RWPE2 (cell line): ENCODE data around the gene TTC28.

Source experiments
- ATAC-seq: fragments of 200-7000 bp; cut with Tn5 transposase; 3 replicates; pipeline ENCODE4 v1.9.1; 2021; ENCODE audit warnings: low read depth
- DNase-seq: peaks from one replicate; pipeline ENCODE4 v3.0.0-alpha.2; 2020; ENCODE audit warnings: low spot score
- H3K27ac ChIP-seq: fragments of 450-650 bp; 2 replicates; pipeline ENCODE4 v1.5.1; 2017; ENCODE audit warnings: mild to moderate bottlenecking; ENCODE audit not compliant: poor library complexity, severe bottlenecking
- H3K27me3 ChIP-seq: fragments of 250-450 bp; sonication (Bioruptor Pico); 2 replicates; pipeline ENCODE4 v1.5.1; 2021; ENCODE audit warnings: mild to moderate bottlenecking, moderate library complexity; ENCODE audit not compliant: insufficient read depth, poor library complexity, severe bottlenecking
- H3K36me3 ChIP-seq: fragments of 250-450 bp; sonication (Bioruptor Pico); 2 replicates; pipeline ENCODE4 v1.5.1; 2020; ENCODE audit warnings: low read depth, mild to moderate bottlenecking, moderate library complexity
- H3K4me1 ChIP-seq: fragments of 250-450 bp; sonication (Bioruptor Pico); 2 replicates; pipeline ENCODE4 v1.5.1; 2021; ENCODE audit warnings: mild to moderate bottlenecking, moderate library complexity; ENCODE audit not compliant: insufficient read depth, poor library complexity, severe bottlenecking
- H3K4me3 ChIP-seq: fragments of 250-450 bp; sonication (Bioruptor Pico); 2 replicates; pipeline ENCODE4 v1.5.1; 2021; ENCODE audit warnings: mild to moderate bottlenecking, moderate library complexity; ENCODE audit not compliant: severe bottlenecking
- H3K9me3 ChIP-seq: fragments of 250-450 bp; sonication (Bioruptor Pico); 2 replicates; pipeline ENCODE4 v1.5.1; 2021; ENCODE audit warnings: mild to moderate bottlenecking, moderate library complexity; ENCODE audit not compliant: severe bottlenecking
- CTCF ChIP-seq: fragments of 450-650 bp; IDR thresholded peaks from one replicate; pipeline ENCODE4 v1.5.1; 2017; ENCODE audit warnings: mild to moderate bottlenecking, moderate library complexity; ENCODE audit not compliant: poor library complexity, severe bottlenecking

TTC28 gene

GRCh38 chr22:28435140-28435768 is 244.4 kb downstream of the TTC28 start:
- no peaks in the 10 kb centered on the region for H3K27me3 ChIP-seq
- DNase-seq: no peak
- no peak for TF ChIP-seq CTCF
- H3K27ac ChIP-seq: no peak overlapping the region
- no peaks in the 10 kb centered on the region for H3K36me3 ChIP-seq
- ATAC-seq: 0 out of 3 replicates have a peak, but pooled peaks have one; percentile 33
- no peak overlapping the region for H3K4me3 ChIP-seq
- H3K4me1 ChIP-seq: peaks cover 10% of the 10 kb centered on the region
- no peaks in the 10 kb centered on the region for H3K9me3 ChIP-seq

- H3K36me3 ChIP-seq: no peaks in the 10 kb centered on the region
- H3K27ac ChIP-seq: no peak overlapping the region
- H3K27me3 ChIP-seq: no peaks in the 10 kb centered on the region
- DNase-seq (no peak), ATAC-seq (no peak)
- H3K4me1 ChIP-seq: peaks cover 2% of the 10 kb centered on the region
- no peaks in the 10 kb centered on the region for H3K9me3 ChIP-seq
- no peak overlapping the region for H3K4me3 ChIP-seq
- TF ChIP-seq CTCF: no peak
Measured at GRCh38 chr22:28430466-28431025, 249.1 kb downstream of the TTC28 start.

GRCh38 chr22:28429711-28430110 is 249.9 kb downstream of the TTC28 start:
- DNase-seq (no peak), ATAC-seq (no peak)
- no peaks in the 10 kb centered on the region for H3K36me3 ChIP-seq
- H3K4me3 ChIP-seq: no peak overlapping the region
- H3K9me3 ChIP-seq: no peaks in the 10 kb centered on the region
- H3K4me1 ChIP-seq: peaks cover 5% of the 10 kb centered on the region
- TF ChIP-seq CTCF: no peak
- H3K27ac ChIP-seq: no peak overlapping the region
- H3K27me3 ChIP-seq: no peaks in the 10 kb centered on the region

- Histone ChIP-seq H3K9me3 (no peaks in the 10 kb centered on the region), H3K36me3 (no peaks in the 10 kb centered on the region), H3K4me3 (no peak overlapping the region), H3K27me3 (no peaks in the 10 kb centered on the region), H3K27ac (no peak overlapping the region), H3K4me1 (peaks cover 5% of the 10 kb centered on the region)
- no peak for ATAC-seq
- DNase-seq: no peak
- TF ChIP-seq CTCF: no peak
Measured at GRCh38 chr22:28428271-28428670, 251.4 kb downstream of the TTC28 start.
